B cell (primary cell): ENCODE results near the gene MEGF11.
"Not testable (repeated sequence)": the region's sequence is repeated elsewhere in the genome, so short reads cannot be mapped to it uniquely, and the experiment has no call there.

Source experiments
- CTCF ChIP-seq: fragments of 200-600 bp; IDR thresholded peaks from one replicate; pipeline ENCODE4 v1.8.0; 2022; ENCODE audit warnings: antibody characterized with exemption, mild to moderate bottlenecking
- EZH2 ChIP-seq: IDR thresholded peaks from 2 replicates; pipeline ENCODE4 v1.6.1; 2012; ENCODE audit warnings: borderline replicate concordance, low read depth, mild to moderate bottlenecking, moderate library complexity, low read length; ENCODE audit not compliant: insufficient read depth, poor library complexity, severe bottlenecking

- not testable (repeated sequence) for TF ChIP-seq EZH2, CTCF
Observed at GRCh38 chr15:65976196-65976595, 277.4 kb downstream of the MEGF11 start.
